ENCODE measurements around the gene ATXN7. TPM values are rescaled to one million over a fixed set of nuclear protein-coding genes. Genes with fewer than 3 reads are reported as not detected.

ATXN7 gene
- total RNA-seq, 3 donors from 2014 or later, result 19.9 to 26.7 (median 23.7) TPM

DNA sequence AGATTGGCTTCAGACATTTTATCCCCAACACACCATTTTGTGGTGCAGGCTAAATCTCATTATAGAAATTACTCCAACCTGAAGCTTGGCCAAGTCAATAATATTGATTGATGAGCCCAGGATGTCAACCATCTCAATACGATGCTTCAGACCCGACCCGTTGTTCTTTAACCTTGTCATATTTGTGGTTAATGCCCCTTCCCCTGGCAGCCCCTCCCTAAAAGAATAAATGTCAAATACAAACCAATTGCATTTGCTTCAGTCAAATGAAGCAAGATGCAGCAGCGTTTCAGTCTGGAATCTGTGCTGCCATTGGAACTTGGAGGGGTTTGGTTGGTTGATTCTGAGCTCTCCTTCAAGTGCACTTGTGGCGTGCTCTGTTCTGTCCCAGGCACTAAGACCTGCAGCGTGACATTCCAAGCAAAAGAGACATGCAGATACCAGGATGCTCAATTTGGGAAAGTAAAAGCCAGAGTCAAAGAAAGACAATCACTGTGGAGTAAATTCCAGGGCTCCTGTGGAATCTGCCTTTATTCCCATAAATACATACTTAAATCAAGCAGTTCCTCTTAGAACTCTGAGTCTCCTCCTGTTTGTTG, 183.4 kb downstream of the ATXN7 start:
- no peak for ATAC-seq
- Mint-ChIP-seq H3K36me3 (ENCODE audit: insufficient read depth) (no peaks in the 10 kb centered on the region), H3K27me3 (ENCODE audit: low read depth) (peaks cover 26% of the 10 kb centered on the region), H3K4me3 (no peak overlapping the region), H3K9me3 (no peaks in the 10 kb centered on the region), H3K4me1 (ENCODE audit: low read depth) (no peaks in the 10 kb centered on the region)
- DNase-seq, result no peak

DNA sequence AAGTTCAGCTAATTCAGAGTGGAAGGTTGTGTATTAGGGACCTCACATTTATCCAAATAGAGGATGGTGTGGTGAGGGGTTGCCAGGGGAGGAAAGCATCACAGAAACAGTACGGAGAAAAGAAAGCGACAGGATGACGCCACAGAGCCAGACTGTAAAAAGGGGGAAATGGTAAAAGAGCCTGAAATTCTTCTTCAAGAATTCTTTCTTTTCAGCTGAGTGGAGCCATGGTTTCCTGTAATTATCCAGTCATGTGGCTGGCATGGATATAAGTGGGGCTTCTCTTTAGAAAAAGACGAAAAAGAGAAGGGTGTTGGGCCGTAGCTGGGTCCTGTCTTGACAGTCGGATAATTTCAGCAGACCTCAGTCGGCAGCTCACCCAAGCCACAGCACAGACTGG, 184.1 kb downstream of the ATXN7 start:
- Mint-ChIP-seq H3K9me3 (no peaks in the 10 kb centered on the region), H3K4me3 (no peak overlapping the region), H3K4me1 (ENCODE audit: low read depth) (no peaks in the 10 kb centered on the region), H3K27me3 (ENCODE audit: low read depth) (peaks cover 24% of the 10 kb centered on the region), H3K36me3 (ENCODE audit: insufficient read depth) (no peaks in the 10 kb centered on the region)
- ATAC-seq, result no peak
- DNase-seq, result no peak

DNA sequence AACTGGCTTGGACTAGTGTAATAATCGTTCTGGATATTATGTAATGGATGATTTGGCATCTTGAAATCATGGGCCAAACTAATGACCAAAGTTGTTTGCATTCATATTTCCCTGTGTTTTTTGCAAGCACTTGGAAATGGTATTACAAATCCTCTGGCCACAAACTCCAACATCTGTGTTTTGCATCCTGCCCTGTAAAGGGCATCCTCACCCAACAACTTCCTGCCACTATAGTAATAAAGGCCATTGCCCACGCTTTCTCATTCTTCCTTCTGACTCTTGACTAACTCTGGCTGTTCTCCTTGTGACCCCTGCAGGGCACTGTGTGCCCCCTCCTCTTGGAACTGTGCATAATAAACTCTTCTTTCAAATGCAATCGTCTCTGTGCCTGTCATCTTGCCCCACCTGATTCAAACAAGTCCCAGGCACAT, 185.0 kb downstream of the ATXN7 start:
- Mint-ChIP-seq H3K27me3 (ENCODE audit: low read depth) (peaks cover 22% of the 10 kb centered on the region), H3K36me3 (ENCODE audit: insufficient read depth) (no peaks in the 10 kb centered on the region), H3K9me3 (no peaks in the 10 kb centered on the region), H3K4me1 (ENCODE audit: low read depth) (no peaks in the 10 kb centered on the region), H3K4me3 (no peak overlapping the region)
- DNase-seq, result no peak
- ATAC-seq, result peak; percentile 27 to 28

DNA sequence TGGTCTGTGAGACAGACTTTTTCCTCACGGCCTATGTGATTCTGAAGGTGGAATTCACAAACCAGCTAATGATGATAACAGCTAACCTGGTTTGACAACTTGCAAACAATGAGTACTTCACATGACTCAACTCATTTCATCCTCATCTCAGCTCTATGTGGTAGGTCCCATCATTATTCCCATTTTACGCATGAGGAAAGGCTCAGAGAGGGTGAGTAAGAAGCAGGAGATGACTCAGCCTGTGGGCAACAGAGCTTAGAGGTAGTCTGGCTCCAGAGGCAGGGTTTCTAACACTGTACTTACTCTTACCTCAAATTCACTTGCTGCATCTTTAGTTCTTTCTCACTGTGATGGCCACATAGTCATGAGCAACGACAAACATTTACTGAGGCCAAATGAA, 185.5 kb downstream of the ATXN7 start:
- ATAC-seq (peak; percentile 46 to 61), DNase-seq (no peak)
- Mint-ChIP-seq H3K27me3 (ENCODE audit: low read depth) (peaks cover 19% of the 10 kb centered on the region), H3K4me3 (no peak overlapping the region), H3K36me3 (ENCODE audit: insufficient read depth) (no peaks in the 10 kb centered on the region), H3K4me1 (ENCODE audit: low read depth) (no peaks in the 10 kb centered on the region), H3K9me3 (no peaks in the 10 kb centered on the region)

DNA sequence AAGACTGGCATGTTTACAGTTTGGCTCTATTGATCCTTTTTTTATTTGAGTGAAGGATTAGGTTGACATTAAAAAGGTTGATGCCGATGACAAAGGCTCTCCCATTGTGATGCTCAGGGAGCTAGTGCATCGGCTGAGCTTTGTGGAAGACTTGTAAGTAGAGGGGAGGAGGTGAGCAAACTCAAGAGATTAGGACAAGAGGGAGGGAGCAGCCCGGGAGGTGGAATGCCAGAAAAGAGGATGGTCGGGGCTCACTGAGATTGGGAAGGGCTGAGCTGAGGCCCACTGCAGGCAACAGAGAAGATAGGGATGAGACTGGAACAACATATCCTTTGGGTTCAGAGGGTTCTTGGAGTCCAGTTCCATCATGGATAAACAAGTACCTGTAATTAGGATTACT, 186.2 kb downstream of the ATXN7 start:
- H3K4me1 Mint-ChIP-seq (ENCODE audit: low read depth), result no peaks in the 10 kb centered on the region

More for the DNA sequence above, 186.2 kb downstream of the ATXN7 start:
- Mint-ChIP-seq H3K36me3 (ENCODE audit: insufficient read depth) (no peaks in the 10 kb centered on the region), H3K9me3 (no peaks in the 10 kb centered on the region), H3K4me3 (no peak overlapping the region), H3K27me3 (ENCODE audit: low read depth) (peaks cover 15% of the 10 kb centered on the region)
- ATAC-seq (no peak), DNase-seq (no peak)

Other genes with a start within 250 kb of the ATXN7 start
- not detected for gene SNTN, start 211.2 kb upstream of the ATXN7 start, total RNA-seq
- gene C3orf49, start 44.6 kb upstream of the ATXN7 start, total RNA-seq, result not detected
- gene THOC7, start 62 bp upstream of the ATXN7 start, total RNA-seq, result 10 to 100 TPM; 70.5 to 80.3 (median 74.5) TPM
- not detected for gene SCAANT1, start 48.5 kb downstream of the ATXN7 start, total RNA-seq
- gene PSMD6, start 159.6 kb downstream of the ATXN7 start, total RNA-seq, result 100 to 1,000 TPM; 198 to 222 (median 214) TPM